NCI-H146 (cell line): ENCODE results near the gene KLHL3.
A peak's percentile ranks its signal among the peaks of the same experiment; 100 is the strongest.
"Not testable (repeated sequence)": the region's sequence is repeated elsewhere in the genome, so short reads cannot be mapped to it uniquely, and the experiment has no call there.

ENCODE experiments used
- DNase-seq: peaks from one replicate; lab custom pipeline; 2025; lab: John Stamatoyannopoulos, UW

KLHL3 gene

GRCh38 chr5:137668637-137669036 is 67.3 kb downstream of the KLHL3 start:
- no peak for DNase-seq

- no peak for DNase-seq
Measured at GRCh38 chr5:137667341-137667740, 68.5 kb downstream of the KLHL3 start.

DNA sequence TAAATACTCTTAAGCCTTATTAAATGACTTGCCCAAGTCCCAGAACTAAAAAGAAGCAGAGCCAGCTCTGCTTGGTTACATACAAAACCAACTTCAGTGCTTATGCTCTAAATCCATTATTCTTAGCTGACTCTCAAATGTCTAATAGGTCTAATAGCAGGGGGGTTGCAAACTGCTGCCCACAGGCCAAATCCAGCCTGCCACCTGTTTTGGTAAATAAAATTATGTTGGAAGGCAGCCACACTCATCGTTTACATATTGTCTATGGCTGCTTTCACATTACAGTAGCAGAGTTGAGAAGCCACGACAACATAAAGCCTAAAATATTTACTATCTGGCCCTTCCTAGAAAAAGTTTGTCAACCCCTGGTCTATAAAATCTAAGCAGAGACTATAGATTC is 69.0 kb downstream of the KLHL3 start:
- DNase-seq = no peak

DNA sequence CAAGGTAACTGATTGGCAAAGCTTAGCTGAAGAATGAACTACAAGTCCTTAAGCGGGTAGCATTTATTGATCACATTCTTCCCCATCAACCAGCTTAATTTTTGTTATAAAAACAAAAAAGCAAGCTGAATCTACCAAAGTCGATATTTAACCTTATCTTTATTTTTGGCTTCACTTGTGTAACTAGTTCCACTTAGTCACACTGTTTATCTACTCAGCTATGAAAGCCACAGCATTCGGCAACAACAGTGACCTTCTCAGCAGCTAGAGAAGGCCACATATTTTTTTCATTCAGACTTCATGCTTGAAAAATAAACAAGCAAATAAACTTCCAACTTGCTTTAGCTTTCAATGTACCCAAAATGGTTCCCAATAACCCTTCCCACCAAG is 69.4 kb downstream of the KLHL3 start:
- no peak for DNase-seq

- DNase-seq = no peak
Measured at GRCh38 chr5:137665678-137666460, 70.0 kb downstream of the KLHL3 start.

DNA sequence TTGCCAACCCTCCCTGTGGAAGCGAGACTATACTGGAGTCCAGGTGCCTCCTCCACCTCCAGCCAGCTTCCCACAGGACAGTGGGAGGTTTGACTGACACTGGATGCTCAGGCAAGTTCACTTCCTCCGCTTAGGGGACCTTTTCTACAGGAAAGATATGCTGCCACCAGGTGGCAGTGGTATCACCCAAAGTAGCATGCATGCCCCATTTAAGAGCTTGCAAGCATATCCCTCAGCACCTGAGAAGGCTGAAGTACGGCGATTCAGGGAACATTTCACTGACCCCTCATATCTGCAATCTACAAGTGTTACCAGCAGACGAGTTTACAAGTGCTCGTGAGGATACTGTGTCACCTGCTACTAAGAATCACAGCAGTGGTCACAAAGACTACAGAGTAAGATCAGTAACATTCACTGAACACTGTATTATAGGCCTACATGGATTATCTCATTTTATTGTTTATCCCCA is 75.5 kb downstream of the KLHL3 start:
- DNase-seq = peak; percentile 69

DNA sequence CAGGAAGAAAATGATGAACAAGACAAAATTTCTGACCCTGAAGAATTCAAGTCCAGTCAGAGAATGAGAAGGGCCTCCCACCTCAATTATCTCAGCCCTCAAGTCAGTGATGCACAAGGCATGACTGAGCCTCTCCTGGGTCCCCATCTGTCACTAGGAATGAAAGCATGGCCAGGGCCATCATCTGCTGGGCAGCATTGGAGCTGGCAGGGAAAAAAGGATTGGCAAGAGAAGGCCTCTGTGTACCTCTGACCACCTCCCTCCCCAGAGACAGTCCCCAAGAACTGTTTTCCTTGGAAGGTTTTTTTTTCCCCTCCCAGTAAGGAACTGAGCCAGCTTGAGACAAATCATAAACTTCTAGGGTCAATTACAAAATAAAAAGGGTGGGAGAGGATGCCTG is 76.7 kb downstream of the KLHL3 start:
- DNase-seq = no peak

- DNase-seq = no peak
Measured at GRCh38 chr5:137658324-137658723, 77.6 kb downstream of the KLHL3 start.

DNA sequence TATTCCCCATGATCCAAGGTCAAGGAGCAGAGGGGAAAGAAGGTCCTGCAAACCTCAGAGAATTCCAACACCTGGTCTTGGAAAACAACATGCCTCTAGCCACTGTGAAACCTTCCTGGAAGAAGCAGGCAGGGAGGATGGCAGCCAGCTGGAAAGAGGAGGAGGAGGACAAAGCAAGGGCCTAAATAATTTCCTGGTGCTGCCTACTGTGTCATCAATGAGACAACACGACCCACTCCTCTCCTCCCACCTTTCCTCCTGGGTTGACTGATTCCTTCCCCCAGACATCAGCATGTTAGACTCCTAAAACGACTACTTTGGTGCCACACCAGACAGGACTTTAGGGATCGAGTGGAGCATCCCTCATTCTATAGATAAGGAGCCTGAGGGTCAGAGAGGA is 78.8 kb downstream of the KLHL3 start:
- no peak for DNase-seq

GRCh38 chr5:137656558-137656957 is 79.3 kb downstream of the KLHL3 start:
- no peak for DNase-seq

- DNase-seq = no peak
Measured at GRCh38 chr5:137651022-137651421, 84.9 kb downstream of the KLHL3 start.

- no peak for DNase-seq
Measured at GRCh38 chr5:137649228-137649935, 86.5 kb downstream of the KLHL3 start.

DNA sequence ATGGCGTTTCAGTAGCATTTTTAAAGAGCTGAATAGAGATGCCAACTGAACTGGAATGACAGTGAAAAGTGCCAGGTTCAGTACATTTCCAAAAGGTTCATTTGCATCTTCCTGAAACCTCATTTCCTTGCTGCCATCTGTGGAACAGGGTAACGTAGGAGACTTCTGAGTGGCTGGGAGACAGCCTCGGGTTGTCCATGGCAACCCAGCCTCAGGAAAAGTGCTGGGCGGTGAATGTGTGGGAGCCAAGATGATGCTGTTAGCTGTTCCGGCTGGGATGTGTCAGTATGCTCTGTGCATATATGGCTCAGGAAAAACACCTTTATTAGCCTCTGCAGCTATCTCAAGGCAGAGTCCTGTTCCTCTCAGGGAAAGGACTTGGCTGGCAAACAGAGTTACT is 87.5 kb downstream of the KLHL3 start:
- DNase-seq = no peak

DNA sequence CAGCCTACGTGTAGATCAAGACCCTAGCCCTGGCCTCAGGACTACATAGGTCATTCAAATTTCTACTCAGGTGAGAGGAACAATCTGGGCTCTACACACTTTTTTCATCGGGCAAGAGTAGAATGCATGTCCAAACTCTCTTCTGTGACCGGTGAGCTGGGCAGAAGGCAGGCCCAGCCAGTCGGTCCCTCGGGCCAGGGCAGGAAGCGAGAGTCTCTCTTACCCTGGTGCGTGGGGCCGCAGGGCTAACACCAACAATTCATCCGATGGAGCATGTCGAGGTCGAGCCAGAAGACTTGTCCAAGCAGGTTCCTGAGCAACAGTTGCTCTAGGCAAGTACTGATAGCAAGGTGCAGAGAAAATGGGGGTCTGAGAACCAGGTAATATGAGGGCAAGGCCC is 88.5 kb downstream of the KLHL3 start:
- DNase-seq = no peak

- DNase-seq = no peak
Measured at GRCh38 chr5:137646761-137647160, 89.1 kb downstream of the KLHL3 start.

- not testable (repeated sequence) for DNase-seq
Measured at GRCh38 chr5:137643081-137643480, 92.8 kb downstream of the KLHL3 start.

DNA sequence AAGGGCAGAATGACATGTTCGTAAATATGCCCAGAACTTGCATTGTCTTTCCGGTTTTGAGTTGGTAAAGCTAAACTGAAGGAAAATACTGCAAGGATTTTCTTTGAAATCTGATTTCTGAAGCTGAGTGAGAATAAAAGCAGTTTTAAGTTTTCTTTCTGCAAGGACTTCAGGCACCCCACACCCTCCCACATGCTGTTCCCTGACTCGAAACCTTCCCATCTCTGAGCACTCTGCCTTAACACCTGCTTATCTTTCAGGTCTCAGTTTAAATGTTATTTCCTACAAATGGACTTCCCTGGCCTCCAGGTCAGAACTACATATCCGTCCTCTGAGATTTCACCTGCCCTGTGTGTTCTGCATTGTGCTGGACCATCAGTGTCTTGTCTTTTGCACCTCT is 93.8 kb downstream of the KLHL3 start:
- DNase-seq = no peak

- no peak for DNase-seq
Measured at GRCh38 chr5:137641148-137641547, 94.7 kb downstream of the KLHL3 start.

DNA sequence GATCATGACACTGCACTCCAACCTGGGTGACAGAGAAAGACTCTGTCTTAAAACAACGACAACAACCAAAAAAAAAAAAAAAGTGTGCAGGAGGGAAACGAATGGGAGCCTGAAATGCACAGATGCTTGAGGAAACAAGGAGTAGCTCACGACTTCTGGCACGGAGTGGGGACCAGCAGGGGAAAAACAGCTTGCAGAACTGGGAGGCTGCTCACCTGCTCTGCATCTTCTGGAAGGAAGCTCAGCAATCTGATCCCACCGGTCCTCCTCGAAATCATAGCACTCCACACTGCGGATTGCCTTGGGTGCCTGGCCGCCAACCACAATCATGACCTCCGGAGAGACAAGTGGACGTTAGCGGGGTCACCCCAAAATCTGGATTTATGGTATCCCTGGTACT is 96.2 kb downstream of the KLHL3 start:
- DNase-seq = no peak

- no peak for DNase-seq
Measured at GRCh38 chr5:137638841-137639240, 97.0 kb downstream of the KLHL3 start.

DNA sequence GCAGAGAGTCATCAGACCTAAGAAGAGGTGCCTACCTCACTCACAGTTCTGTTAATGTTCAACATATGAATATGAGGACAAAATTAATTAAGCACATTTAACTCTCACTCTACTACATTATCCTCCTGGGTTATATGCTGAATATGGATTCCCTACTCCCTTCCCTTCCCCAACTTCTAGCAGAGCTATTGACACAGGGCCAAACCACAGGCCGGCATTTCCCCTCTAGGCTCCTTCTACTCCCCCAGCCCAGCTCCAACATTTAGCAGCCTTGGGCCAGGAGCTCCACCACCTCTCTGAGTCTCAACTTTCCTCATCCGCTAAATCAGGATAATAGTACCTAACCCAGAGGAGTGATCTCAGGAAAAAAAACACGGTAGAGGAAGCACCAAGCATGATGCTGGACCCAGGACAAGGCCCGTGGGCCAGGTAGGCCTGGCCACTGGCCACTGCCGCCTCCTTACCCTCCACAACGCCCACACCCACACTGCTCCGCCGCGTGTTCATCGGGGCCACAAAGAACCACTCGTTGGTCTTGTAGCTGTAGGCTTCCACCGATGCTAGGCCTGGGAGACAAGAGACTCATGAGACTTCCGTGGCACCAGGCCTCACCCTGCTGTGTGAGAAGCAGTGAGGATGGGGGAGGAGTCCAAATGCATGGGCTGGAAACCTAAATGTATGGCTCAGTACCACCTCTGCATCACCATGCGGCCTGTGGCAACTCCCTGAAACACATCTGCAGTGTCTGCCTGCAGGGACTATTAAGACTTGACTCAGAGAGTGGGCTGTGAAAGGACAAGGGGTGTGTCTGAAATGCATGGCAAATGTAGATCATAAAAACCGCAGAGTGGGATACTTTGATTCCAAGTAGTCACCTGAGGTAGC is 98.8 kb downstream of the KLHL3 start:
- no peak for DNase-seq

GRCh38 chr5:137636099-137636498 is 99.8 kb downstream of the KLHL3 start:
- no peak for DNase-seq

DNA sequence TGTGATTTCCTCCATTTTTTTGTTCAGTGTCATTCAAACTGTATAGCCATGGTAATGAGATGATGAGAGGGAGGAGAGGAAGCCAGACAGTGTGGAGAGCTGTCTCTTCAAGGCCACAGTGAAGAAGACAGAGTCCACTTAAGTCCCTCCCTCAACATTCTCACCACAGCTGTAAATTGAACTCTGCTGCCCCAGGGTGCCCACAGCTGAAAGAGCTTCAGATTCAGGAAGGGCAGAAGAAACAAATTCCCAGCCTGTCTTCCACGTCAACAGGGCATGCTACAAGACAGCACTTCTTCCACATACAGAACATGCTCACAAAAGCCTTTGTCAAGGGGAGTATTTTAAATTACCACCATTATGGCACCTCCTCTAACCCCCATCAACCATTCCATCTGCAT is 100.4 kb downstream of the KLHL3 start:
- no peak for DNase-seq
